ENCODE measurements around the gene IRF6.

DNA sequence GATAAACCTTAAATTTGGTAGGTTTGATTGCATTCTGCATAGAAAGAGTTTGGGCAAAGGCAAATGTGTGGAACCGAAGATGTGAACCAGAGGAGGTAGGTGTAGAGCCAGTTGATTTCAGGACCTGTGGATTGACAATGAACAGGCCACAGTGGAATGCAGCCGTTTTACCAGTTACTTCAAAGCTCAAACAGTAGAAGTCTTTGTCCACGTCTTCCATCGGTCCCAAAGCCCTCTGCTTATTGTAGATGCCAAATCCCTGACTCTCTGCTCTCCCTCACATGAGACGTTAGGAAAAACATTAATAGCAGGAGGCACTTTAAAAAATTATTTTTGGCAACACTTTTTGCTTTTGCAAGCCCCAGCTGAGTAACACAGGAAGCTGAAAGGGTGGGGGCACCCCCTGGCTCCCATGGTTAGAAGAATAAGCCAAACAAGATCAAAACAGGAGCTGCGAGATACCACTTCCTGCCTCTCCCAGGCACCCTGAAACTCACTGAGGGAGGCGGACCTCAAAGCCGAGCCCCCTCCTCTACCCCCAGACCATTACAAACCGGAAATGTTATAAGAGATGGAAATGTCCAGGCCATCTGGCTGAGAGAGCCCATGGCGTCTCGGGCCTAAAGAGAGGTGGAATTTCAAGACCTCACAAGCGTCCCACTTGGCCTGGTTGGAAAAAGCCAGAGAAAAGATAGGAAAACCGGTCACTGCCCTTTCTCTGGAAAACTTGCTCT lies 36.6 kb downstream of the IRF6 start:
- TF ChIP-seq POLR2AphosphoS5 (IDR thresholded peaks at IDR 0.05; ENCODE audit: low read depth, low read length) (no peak), POLR2A (IDR thresholded peaks at IDR 0.05; ENCODE audit: low read depth, low read length) (peak; percentile 50; the same call in 1 of the 2 replicates)
